Muscle of leg (tissue), 11 donors: ENCODE results near the gene MRPS6. TPM values are rescaled to one million over a fixed set of nuclear protein-coding genes. Genes with fewer than 3 reads are reported as not detected.

Experiments used
- DNase-seq: peaks from one replicate; pipeline ENCODE4 v3.0.0; 2013
- H3K27ac ChIP-seq: one replicate; pipeline ENCODE4 v1.5.1; 2013; ENCODE audit warnings: mild to moderate bottlenecking, low read length, control low read depth
- H3K27me3 ChIP-seq: one replicate; pipeline ENCODE4 v1.6.1; 2013; ENCODE audit warnings: low read length; ENCODE audit not compliant: control insufficient read depth, insufficient read depth
- H3K36me3 ChIP-seq: one replicate; pipeline ENCODE4 v1.6.1; 2013; ENCODE audit warnings: low read length; ENCODE audit not compliant: control insufficient read depth, insufficient read depth
- H3K4me1 ChIP-seq: one replicate; pipeline ENCODE4 v1.6.1; 2013; ENCODE audit warnings: low read length; ENCODE audit not compliant: control insufficient read depth, insufficient read depth
- H3K4me3 ChIP-seq: one replicate; pipeline ENCODE4 v1.5.1; 2013; ENCODE audit warnings: low read length, control low read depth
- H3K9me3 ChIP-seq: replicated peaks from 2 replicates; pipeline ENCODE4 v1.6.1; 2013; ENCODE audit warnings: low read depth, low read length; ENCODE audit not compliant: control insufficient read depth
- WGBS: methylation state at CpG from one replicate; pipeline ENCODE4 v1.1.5; 2013; ENCODE audit warnings: missing lambda C conversion rate; ENCODE audit not compliant: insufficient coverage; 5-methylcytosine and 5-hydroxymethylcytosine counted together
- polyA plus RNA-seq, 8 donors: library from polyadenylated mRNA; unstranded; fragments of 120-200 nt; gene quantifications; one replicate each; pipeline versions ENCODE4 v1.2.1 to v1.2.3, GENCODE V29; 2013; ENCODE audit warnings: inconsistent platforms in 1 of 8, low replicate concordance in 1 of 8; ENCODE audit not compliant: insufficient read length in 8 of 8, insufficient read depth in 1 of 8
- total RNA-seq: library from RNA; stranded (reverse); fragments of 120-200 nt; gene quantifications from one replicate; pipeline ENCODE4 v1.2.4, GENCODE V29; 2013

Gene MRPS6
- total and polyA plus RNA-seq, 9 donors, result 15.5 to 52.5 (median 44.4) TPM

- no peaks in the 10 kb centered on the region for H3K36me3 ChIP-seq
- 94% methylated on average over 5 of the region's 5 CpGs for WGBS
- DNase-seq, result no peak
- H3K4me3 ChIP-seq, result no peak overlapping the region
- H3K27ac ChIP-seq, result no peak overlapping the region
- peaks cover 45% of the 10 kb centered on the region for H3K9me3 ChIP-seq
- no peaks in the 10 kb centered on the region for H3K27me3 ChIP-seq
- H3K4me1 ChIP-seq, result no peaks in the 10 kb centered on the region
Measured at GRCh38 chr21:34166468-34166867, 93.1 kb downstream of the MRPS6 start.

GRCh38 chr21:34170886-34171285 lies 97.5 kb downstream of the MRPS6 start:
- no peak for DNase-seq
- Histone ChIP-seq H3K4me1 (no peaks in the 10 kb centered on the region), H3K36me3 (no peaks in the 10 kb centered on the region), H3K9me3 (peaks cover 42% of the 10 kb centered on the region), H3K27ac (no peak overlapping the region), H3K27me3 (no peaks in the 10 kb centered on the region), H3K4me3 (no peak overlapping the region)
- no CpG with 5 or more reads among the region's 2 CpGs for WGBS

GRCh38 chr21:34174470-34174869 lies 101.1 kb downstream of the MRPS6 start:
- Histone ChIP-seq H3K4me1 (no peaks in the 10 kb centered on the region), H3K4me3 (no peak overlapping the region), H3K36me3 (no peaks in the 10 kb centered on the region), H3K27ac (no peak overlapping the region), H3K9me3 (peaks cover 13% of the 10 kb centered on the region), H3K27me3 (no peaks in the 10 kb centered on the region)
- no peak for DNase-seq

GRCh38 chr21:34176448-34176847 lies 103.1 kb downstream of the MRPS6 start:
- H3K27me3 ChIP-seq, result no peaks in the 10 kb centered on the region
- H3K27ac ChIP-seq, result no peak overlapping the region
- WGBS, result no CpG with 5 or more reads among the region's 1 CpG
- no peak overlapping the region for H3K4me3 ChIP-seq
- no peak for DNase-seq
- peaks cover 4% of the 10 kb centered on the region for H3K9me3 ChIP-seq
- no peaks in the 10 kb centered on the region for H3K36me3 ChIP-seq
- peaks cover 1% of the 10 kb centered on the region for H3K4me1 ChIP-seq

GRCh38 chr21:34177919-34178567 lies 104.7 kb downstream of the MRPS6 start:
- Histone ChIP-seq H3K27me3 (no peaks in the 10 kb centered on the region), H3K36me3 (no peaks in the 10 kb centered on the region), H3K4me3 (no peak overlapping the region), H3K27ac (no peak overlapping the region), H3K4me1 (peaks cover 2% of the 10 kb centered on the region), H3K9me3 (no peaks in the 10 kb centered on the region)
- no peak for DNase-seq
- WGBS, result 100% methylated on average over 2 of the region's 7 CpGs

GRCh38 chr21:34179204-34179935 lies 106.0 kb downstream of the MRPS6 start:
- DNase-seq, result peak; percentile 32
- no peaks in the 10 kb centered on the region for H3K9me3 ChIP-seq
- H3K36me3 ChIP-seq, result no peaks in the 10 kb centered on the region
- no peaks in the 10 kb centered on the region for H3K27me3 ChIP-seq
- H3K4me3 ChIP-seq, result no peak overlapping the region
- H3K4me1 ChIP-seq, result peaks cover 2% of the 10 kb centered on the region
- H3K27ac ChIP-seq, result no peak overlapping the region
- 34% methylated on average over 3 of the region's 9 CpGs for WGBS

GRCh38 chr21:34180407-34180806 lies 107.0 kb downstream of the MRPS6 start:
- H3K9me3 ChIP-seq, result no peaks in the 10 kb centered on the region
- H3K4me3 ChIP-seq, result no peak overlapping the region
- no peaks in the 10 kb centered on the region for H3K27me3 ChIP-seq
- no peak overlapping the region for H3K27ac ChIP-seq
- peak; percentile 41 for DNase-seq
- WGBS, result no CpG with 5 or more reads among the region's 3 CpGs
- H3K4me1 ChIP-seq, result peaks cover 2% of the 10 kb centered on the region
- H3K36me3 ChIP-seq, result no peaks in the 10 kb centered on the region

- no peaks in the 10 kb centered on the region for H3K36me3 ChIP-seq
- H3K27me3 ChIP-seq, result no peaks in the 10 kb centered on the region
- peak; percentile 48 for DNase-seq
- WGBS, result 62% methylated on average over 4 of the region's 10 CpGs
- H3K27ac ChIP-seq, result no peak overlapping the region
- H3K9me3 ChIP-seq, result no peaks in the 10 kb centered on the region
- peaks cover 2% of the 10 kb centered on the region for H3K4me1 ChIP-seq
- no peak overlapping the region for H3K4me3 ChIP-seq
Measured at GRCh38 chr21:34180826-34181359, 107.5 kb downstream of the MRPS6 start.

- Histone ChIP-seq H3K27ac (no peak overlapping the region), H3K27me3 (no peaks in the 10 kb centered on the region), H3K4me3 (no peak overlapping the region), H3K4me1 (peaks cover 2% of the 10 kb centered on the region), H3K9me3 (no peaks in the 10 kb centered on the region), H3K36me3 (no peaks in the 10 kb centered on the region)
- DNase-seq, result peak; percentile 21
- WGBS, result 45% methylated on average over 6 of the region's 8 CpGs
Measured at GRCh38 chr21:34181431-34182039, 108.2 kb downstream of the MRPS6 start.

GRCh38 chr21:34182436-34182835 lies 109.1 kb downstream of the MRPS6 start:
- no peak overlapping the region for H3K4me3 ChIP-seq
- H3K4me1 ChIP-seq, result peaks cover 2% of the 10 kb centered on the region
- no peak for DNase-seq
- no CpG with 5 or more reads among the region's 3 CpGs for WGBS
- no peaks in the 10 kb centered on the region for H3K36me3 ChIP-seq
- no peak overlapping the region for H3K27ac ChIP-seq
- H3K9me3 ChIP-seq, result no peaks in the 10 kb centered on the region
- no peaks in the 10 kb centered on the region for H3K27me3 ChIP-seq
